GM19328 (cell line): Measurements from ENCODE around the gene MYO16.

ENCODE experiments used
- ATAC-seq: cut with Tn5 transposase; IDR thresholded peaks from one replicate; pipeline ENCODE4 v1.9.1; 2021; ENCODE audit warnings: mild to moderate bottlenecking, moderate library complexity; ENCODE audit not compliant: unreplicated experiment

MYO16 gene

GRCh38 chr13:109220631-109221030, 591.2 kb downstream of the MYO16 start:
- no peak for ATAC-seq

GRCh38 chr13:109224033-109224432, 594.6 kb downstream of the MYO16 start:
- no peak for ATAC-seq

- no peak for ATAC-seq
Measured at GRCh38 chr13:109226631-109227030, 597.2 kb downstream of the MYO16 start.

- no peak for ATAC-seq
Measured at GRCh38 chr13:109227344-109227940, 598.0 kb downstream of the MYO16 start.

- no peak for ATAC-seq
Measured at GRCh38 chr13:109228211-109228610, 598.8 kb downstream of the MYO16 start.

- no peak for ATAC-seq
Measured at GRCh38 chr13:109231888-109232287, 602.5 kb downstream of the MYO16 start.

GRCh38 chr13:109233293-109233692, 603.9 kb downstream of the MYO16 start:
- no peak for ATAC-seq

GRCh38 chr13:109235901-109236300, 606.5 kb downstream of the MYO16 start:
- no peak for ATAC-seq

GRCh38 chr13:109241160-109241559, 611.7 kb downstream of the MYO16 start:
- ATAC-seq, result no peak

GRCh38 chr13:109243311-109243951, 614.0 kb downstream of the MYO16 start:
- ATAC-seq, result no peak

- ATAC-seq, result no peak
Measured at GRCh38 chr13:109244566-109244965, 615.2 kb downstream of the MYO16 start.

GRCh38 chr13:109246001-109246400, 616.6 kb downstream of the MYO16 start:
- ATAC-seq, result no peak

- no peak for ATAC-seq
Measured at GRCh38 chr13:109249780-109250528, 620.5 kb downstream of the MYO16 start.

GRCh38 chr13:109251956-109252355, 622.5 kb downstream of the MYO16 start:
- no peak for ATAC-seq

GRCh38 chr13:109253316-109253715, 623.9 kb downstream of the MYO16 start:
- ATAC-seq, result no peak

- no peak for ATAC-seq
Measured at GRCh38 chr13:109254274-109254673, 624.9 kb downstream of the MYO16 start.

GRCh38 chr13:109255141-109255856, 625.9 kb downstream of the MYO16 start:
- ATAC-seq, result no peak

GRCh38 chr13:109256866-109257760, 627.7 kb downstream of the MYO16 start:
- ATAC-seq, result no peak
